Tibial artery (tissue), 4 donors: ENCODE data around the gene SFMBT1.

Experiments
- DNase-seq, 2 donors: peaks; one replicate each; pipeline ENCODE4 v3.0.0-alpha.2; 2019
- H3K27ac ChIP-seq, 2 donors: fragments of 200-600 bp; sonication (generic) in 1 of 2; 1 replicate in 1 of 2; 2 replicates in 1 of 2; pipeline ENCODE4 v1.5.1; 2018 to 2019; ENCODE audit warnings: mild to moderate bottlenecking in 1 of 2
- H3K27me3 ChIP-seq, 2 donors: fragments of 200-600 bp; sonication (generic) in 1 of 2; one replicate each; pipeline versions ENCODE4 v1.5.1 to v1.6.0; 2016 to 2019
- H3K36me3 ChIP-seq, 3 donors: fragments of 200-600 bp; sonication (generic) in 2 of 3; one replicate each; pipeline ENCODE4 v1.5.1; 2016 to 2019; ENCODE audit warnings: mild to moderate bottlenecking in 2 of 3
- H3K4me1 ChIP-seq, 4 donors: fragments of 200-600 bp; sonication (generic) in 2 of 4; 1 replicate in 3 of 4; 2 replicates in 1 of 4; pipeline ENCODE4 v1.5.1; 2016 to 2019
- H3K4me3 ChIP-seq, 2 donors: fragments of 200-600 bp; sonication (generic) in 1 of 2; 1 replicate in 1 of 2; 2 replicates in 1 of 2; pipeline ENCODE4 v1.5.1; 2018 to 2019; ENCODE audit warnings: mild to moderate bottlenecking in 2 of 2
- H3K9me3 ChIP-seq, 3 donors: fragments of 200-600 bp; sonication (generic) in 1 of 3; one replicate each; pipeline ENCODE4 v1.5.1; 2016 to 2019
- intact Hi-C: fragments of 100-400 bp; cut with DNase I; formaldehyde crosslinking; loops from one replicate; pipeline ENCODE4 v1.15.0; 2023; ENCODE audit warnings: low total_unique reads
- TF ChIP-seq, protein P1 (sequence below), 2 experiments: fragments of 200-600 bp in 1 of 2; fragments of 450-650 bp in 1 of 2; IDR thresholded peaks; one replicate each; pipeline ENCODE4 v1.5.1; 2017 to 2019; ENCODE audit warnings: antibody characterized with exemption in 2 of 2, mild to moderate bottlenecking in 1 of 2, moderate library complexity in 1 of 2

Gene SFMBT1

GRCh38 chr3:52912885-52913731 lies 132.8 kb downstream of the SFMBT1 start:
- Histone ChIP-seq H3K36me3 (peaks cover 7 to 61% (median 16%) of the 10 kb centered on the region in 3 donors), H3K4me3 (no peak overlapping the region), H3K9me3 (no peaks in the 10 kb centered on the region), H3K27ac (no peak overlapping the region), H3K27me3 (no peaks in the 10 kb centered on the region), H3K4me1 (peaks cover 0 to 12% (median 0%) of the 10 kb centered on the region in 4 donors)
- no peak for DNase-seq
- TF ChIP-seq, protein P1, sequence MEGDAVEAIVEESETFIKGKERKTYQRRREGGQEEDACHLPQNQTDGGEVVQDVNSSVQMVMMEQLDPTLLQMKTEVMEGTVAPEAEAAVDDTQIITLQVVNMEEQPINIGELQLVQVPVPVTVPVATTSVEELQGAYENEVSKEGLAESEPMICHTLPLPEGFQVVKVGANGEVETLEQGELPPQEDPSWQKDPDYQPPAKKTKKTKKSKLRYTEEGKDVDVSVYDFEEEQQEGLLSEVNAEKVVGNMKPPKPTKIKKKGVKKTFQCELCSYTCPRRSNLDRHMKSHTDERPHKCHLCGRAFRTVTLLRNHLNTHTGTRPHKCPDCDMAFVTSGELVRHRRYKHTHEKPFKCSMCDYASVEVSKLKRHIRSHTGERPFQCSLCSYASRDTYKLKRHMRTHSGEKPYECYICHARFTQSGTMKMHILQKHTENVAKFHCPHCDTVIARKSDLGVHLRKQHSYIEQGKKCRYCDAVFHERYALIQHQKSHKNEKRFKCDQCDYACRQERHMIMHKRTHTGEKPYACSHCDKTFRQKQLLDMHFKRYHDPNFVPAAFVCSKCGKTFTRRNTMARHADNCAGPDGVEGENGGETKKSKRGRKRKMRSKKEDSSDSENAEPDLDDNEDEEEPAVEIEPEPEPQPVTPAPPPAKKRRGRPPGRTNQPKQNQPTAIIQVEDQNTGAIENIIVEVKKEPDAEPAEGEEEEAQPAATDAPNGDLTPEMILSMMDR (IDR thresholded peaks at IDR 0.05): no peak
- intact Hi-C loops: no loop called here

DNA sequence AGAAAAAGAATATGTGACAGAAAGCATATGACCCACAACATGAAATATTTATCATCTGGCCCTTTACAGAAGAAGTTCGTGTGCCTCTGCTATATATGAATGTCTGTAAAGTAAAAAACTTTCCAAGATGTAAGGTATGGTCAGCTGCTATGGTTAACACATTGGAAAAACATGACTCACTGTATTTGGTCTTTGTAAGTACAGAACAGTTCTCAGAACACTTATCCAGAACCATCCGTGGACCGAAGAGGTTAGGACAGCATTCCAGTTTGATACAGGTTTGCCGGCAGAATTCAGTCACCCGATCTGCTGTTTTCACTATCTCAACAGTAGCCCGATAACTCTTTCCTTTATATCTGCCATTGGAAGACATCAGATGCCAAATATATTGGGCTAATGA lies 135.1 kb downstream of the SFMBT1 start:
- Histone ChIP-seq H3K27ac (no peak overlapping the region), H3K27me3 (no peaks in the 10 kb centered on the region), H3K4me1 (peaks cover 0 to 12% (median 0%) of the 10 kb centered on the region in 4 donors), H3K9me3 (no peaks in the 10 kb centered on the region), H3K4me3 (no peak overlapping the region), H3K36me3 (peaks cover 16 to 71% (median 30%) of the 10 kb centered on the region in 3 donors)
- TF ChIP-seq, protein P1 (IDR thresholded peaks at IDR 0.05): no peak
- no peak for DNase-seq
- intact Hi-C loops: no loop called here

GRCh38 chr3:52907497-52907896 lies 138.4 kb downstream of the SFMBT1 start:
- DNase-seq: no peak
- TF ChIP-seq, protein P1 (IDR thresholded peaks at IDR 0.05): no peak
- Histone ChIP-seq H3K27ac (no peak overlapping the region), H3K4me1 (no peaks in the 10 kb centered on the region), H3K9me3 (no peaks in the 10 kb centered on the region), H3K27me3 (no peaks in the 10 kb centered on the region), H3K4me3 (no peak overlapping the region), H3K36me3 (peaks cover 19 to 71% (median 21%) of the 10 kb centered on the region in 3 donors)
- intact Hi-C loops: no loop called here

GRCh38 chr3:52904552-52904951 lies 141.3 kb downstream of the SFMBT1 start:
- Histone ChIP-seq H3K4me1 (no peaks in the 10 kb centered on the region), H3K27ac (no peak overlapping the region), H3K9me3 (no peaks in the 10 kb centered on the region), H3K4me3 (no peak overlapping the region), H3K27me3 (no peaks in the 10 kb centered on the region), H3K36me3 (peaks cover 12 to 49% (median 14%) of the 10 kb centered on the region in 3 donors)
- intact Hi-C loops: no loop called here
- DNase-seq: no peak
- TF ChIP-seq, protein P1 (IDR thresholded peaks at IDR 0.05): no peak

DNA sequence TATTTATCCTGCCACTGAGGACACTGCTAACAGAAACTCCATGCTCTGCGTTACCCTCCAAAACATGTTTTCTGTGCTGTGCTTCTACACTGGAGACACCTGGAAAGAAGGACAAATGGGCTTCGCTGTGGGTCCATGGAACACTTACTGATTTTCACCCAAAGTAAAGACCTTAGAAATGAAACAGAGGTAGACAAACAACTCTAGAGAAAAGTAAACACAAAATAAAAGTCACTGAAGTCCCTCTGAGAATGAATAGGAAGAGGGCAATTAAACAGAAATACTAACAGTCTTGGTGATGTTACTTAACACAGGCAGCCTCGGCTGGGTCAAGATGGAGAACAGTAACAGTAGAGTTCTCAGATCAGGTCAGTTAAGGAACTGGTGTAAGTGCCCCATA lies 141.9 kb downstream of the SFMBT1 start:
- TF ChIP-seq, protein P1 (IDR thresholded peaks at IDR 0.05): no peak
- Histone ChIP-seq H3K27ac (no peak overlapping the region), H3K4me3 (no peak overlapping the region), H3K27me3 (no peaks in the 10 kb centered on the region), H3K4me1 (no peaks in the 10 kb centered on the region), H3K36me3 (peaks cover 12 to 49% (median 14%) of the 10 kb centered on the region in 3 donors), H3K9me3 (no peaks in the 10 kb centered on the region)
- intact Hi-C loops: no loop called here
- no peak for DNase-seq
